Mesendoderm (in vitro differentiated cells): ENCODE data around the gene PRKN.

Experiments used
- DNase-seq: peaks from one replicate; pipeline ENCODE4 v3.0.0; 2013
- H2AK5ac ChIP-seq: 2 replicates; pipeline ENCODE4 v1.6.1; 2013; ENCODE audit warnings: low read length, inconsistent platforms
- H2BK120ac ChIP-seq: 2 replicates; pipeline ENCODE4 v1.6.1; 2013; ENCODE audit warnings: low read depth, mild to moderate bottlenecking, low read length, moderate library complexity, mixed read lengths
- H2BK15ac ChIP-seq: replicated peaks from 2 replicates; pipeline ENCODE4 v1.6.1; 2013; ENCODE audit warnings: low read depth, mild to moderate bottlenecking, moderate library complexity
- H2BK5ac ChIP-seq: 2 replicates; pipeline ENCODE4 v1.6.1; 2013; ENCODE audit warnings: low read length, inconsistent platforms
- H3K18ac ChIP-seq: 2 replicates; pipeline ENCODE4 v1.6.1; 2013; ENCODE audit warnings: mild to moderate bottlenecking, low read length, mixed read lengths
- H3K23ac ChIP-seq: one replicate; pipeline ENCODE4 v1.6.1; 2013; ENCODE audit warnings: low read length
- H3K27ac ChIP-seq: 2 replicates; pipeline ENCODE4 v1.5.1; 2013; ENCODE audit warnings: low read depth, mild to moderate bottlenecking, inconsistent platforms, low read length, moderate library complexity
- H3K27me3 ChIP-seq: 2 replicates; pipeline ENCODE4 v1.6.1; 2013; ENCODE audit warnings: low read length, control low read depth, mild to moderate bottlenecking, inconsistent platforms; ENCODE audit not compliant: insufficient read depth, poor library complexity
- H3K36me3 ChIP-seq: 2 replicates; pipeline ENCODE4 v1.6.1; 2013; ENCODE audit warnings: low read length, inconsistent platforms; ENCODE audit not compliant: control insufficient read depth, insufficient read depth
- H3K4ac ChIP-seq: one replicate; pipeline ENCODE4 v1.6.1; 2013; ENCODE audit warnings: low read depth, mild to moderate bottlenecking, low read length, moderate library complexity
- H3K4me1 ChIP-seq: 2 replicates; pipeline ENCODE4 v1.6.1; 2013; ENCODE audit warnings: low read depth, low read length, inconsistent platforms; ENCODE audit not compliant: control insufficient read depth
- H3K4me2 ChIP-seq: 2 replicates; pipeline ENCODE4 v1.6.1; 2013; ENCODE audit warnings: low read length
- H3K4me3 ChIP-seq: 2 replicates; pipeline ENCODE4 v1.5.1; 2013; ENCODE audit warnings: mild to moderate bottlenecking, low read length
- H3K56ac ChIP-seq: one replicate; pipeline ENCODE4 v1.6.1; 2013; ENCODE audit warnings: low read length
- H3K79me1 ChIP-seq: 2 replicates; pipeline ENCODE4 v1.6.1; 2013; ENCODE audit warnings: low read length, inconsistent platforms
- H3K79me2 ChIP-seq: 2 replicates; pipeline ENCODE4 v1.6.1; 2013; ENCODE audit warnings: mild to moderate bottlenecking, low read length; ENCODE audit not compliant: control insufficient read depth, insufficient read depth
- H3K9ac ChIP-seq: 2 replicates; pipeline ENCODE4 v1.6.1; 2013; ENCODE audit warnings: low read length, inconsistent platforms
- H4K5ac ChIP-seq: one replicate; pipeline ENCODE4 v1.6.1; 2013; ENCODE audit warnings: low read length
- H4K8ac ChIP-seq: one replicate; pipeline ENCODE4 v1.6.1; 2013; ENCODE audit warnings: low read depth, mild to moderate bottlenecking, control low read depth, low read length, moderate library complexity
- WGBS: extraction: QIAGEN DNeasy Blood & Tissue Kit; methylation state at CpG from one replicate; pipeline ENCODE4 v1.1.7; 2013; ENCODE audit warnings: low lambda C conversion rate, missing lambda C conversion rate; ENCODE audit not compliant: insufficient coverage; ENCODE audit errors: extremely low coverage; 5-methylcytosine and 5-hydroxymethylcytosine counted together

Gene PRKN

DNA sequence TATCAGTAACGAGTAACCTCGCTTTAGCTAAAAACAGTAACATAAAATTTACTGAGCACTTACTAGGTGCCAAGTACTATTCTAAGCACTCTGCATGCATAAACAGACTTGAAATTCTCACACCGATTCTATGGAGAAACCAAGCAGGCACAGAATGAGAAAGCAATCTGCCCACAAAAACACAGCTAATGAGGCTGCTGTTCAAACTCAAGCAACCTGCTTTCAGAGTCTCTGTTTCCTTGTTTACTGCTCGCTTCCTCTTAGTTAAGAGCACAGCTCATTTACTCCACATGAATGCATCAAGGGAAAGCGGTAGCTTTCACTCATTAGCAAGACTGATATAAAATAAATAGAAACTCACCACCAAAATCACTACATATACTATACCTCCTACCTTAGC lies 37.4 kb downstream of the PRKN start:
- H3K79me2 ChIP-seq = no peaks in the 10 kb centered on the region
- H4K5ac ChIP-seq = no peak overlapping the region
- no peaks in the 10 kb centered on the region for H3K27me3 ChIP-seq
- H3K4me3 ChIP-seq = no peak overlapping the region
- no peaks in the 10 kb centered on the region for H3K79me1 ChIP-seq
- no CpG with 5 or more reads among the region's 5 CpGs for WGBS
- no peaks in the 10 kb centered on the region for H3K36me3 ChIP-seq
- H2BK15ac ChIP-seq = no peak overlapping the region
- no peak overlapping the region for H2AK5ac ChIP-seq
- H3K4ac ChIP-seq = no peak overlapping the region
- H3K23ac ChIP-seq = no peak overlapping the region
- H3K4me1 ChIP-seq = no peaks in the 10 kb centered on the region
- H3K56ac ChIP-seq = no peak overlapping the region
- H3K4me2 ChIP-seq = no peak overlapping the region
- no peak overlapping the region for H4K8ac ChIP-seq
- DNase-seq = peak; percentile 8
- H3K9ac ChIP-seq = no peak overlapping the region
- no peak overlapping the region for H2BK5ac ChIP-seq
- H3K27ac ChIP-seq = no peak overlapping the region
- H3K18ac ChIP-seq = no peak overlapping the region
- no peak overlapping the region for H2BK120ac ChIP-seq

DNA sequence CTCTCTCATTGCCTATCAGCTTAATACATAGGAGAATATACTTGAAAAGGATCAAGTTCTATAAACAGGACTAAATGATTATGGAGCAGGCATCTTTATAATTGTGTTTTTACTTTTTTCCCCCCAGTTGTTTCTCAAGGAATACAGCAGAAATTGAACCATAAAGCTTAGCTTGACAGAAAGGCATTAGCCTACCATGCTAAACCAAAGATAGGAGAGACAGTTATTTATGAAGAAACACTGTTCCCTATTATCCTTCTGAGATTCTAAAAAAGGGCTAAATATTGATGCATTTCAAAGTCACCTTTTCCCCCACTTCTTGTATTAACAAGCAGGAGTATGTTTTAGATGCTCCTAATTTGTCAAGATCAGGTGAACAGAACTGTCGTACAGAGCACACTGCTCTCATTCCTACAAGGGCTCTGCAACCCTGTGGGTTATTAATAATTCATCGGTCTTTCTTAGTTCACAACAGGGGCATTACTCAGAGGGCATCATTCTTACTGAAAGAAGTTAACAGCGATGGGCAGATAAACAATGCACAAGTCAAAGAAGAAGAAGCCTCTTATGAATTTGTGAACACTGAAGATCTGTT lies 38.7 kb downstream of the PRKN start:
- DNase-seq = no peak
- Histone ChIP-seq H2BK15ac (no peak overlapping the region), H3K27ac (no peak overlapping the region), H4K5ac (no peak overlapping the region), H2AK5ac (no peak overlapping the region), H3K4ac (no peak overlapping the region), H3K27me3 (no peaks in the 10 kb centered on the region), H3K9ac (no peak overlapping the region), H3K4me3 (no peak overlapping the region), H3K36me3 (no peaks in the 10 kb centered on the region), H3K56ac (no peak overlapping the region), H3K4me1 (no peaks in the 10 kb centered on the region), H4K8ac (no peak overlapping the region), H3K79me2 (no peaks in the 10 kb centered on the region), H2BK5ac (no peak overlapping the region), H2BK120ac (no peak overlapping the region), H3K4me2 (no peak overlapping the region), H3K23ac (no peak overlapping the region), H3K79me1 (no peaks in the 10 kb centered on the region), H3K18ac (no peak overlapping the region)
- no CpG with 5 or more reads among the region's 3 CpGs for WGBS

DNA sequence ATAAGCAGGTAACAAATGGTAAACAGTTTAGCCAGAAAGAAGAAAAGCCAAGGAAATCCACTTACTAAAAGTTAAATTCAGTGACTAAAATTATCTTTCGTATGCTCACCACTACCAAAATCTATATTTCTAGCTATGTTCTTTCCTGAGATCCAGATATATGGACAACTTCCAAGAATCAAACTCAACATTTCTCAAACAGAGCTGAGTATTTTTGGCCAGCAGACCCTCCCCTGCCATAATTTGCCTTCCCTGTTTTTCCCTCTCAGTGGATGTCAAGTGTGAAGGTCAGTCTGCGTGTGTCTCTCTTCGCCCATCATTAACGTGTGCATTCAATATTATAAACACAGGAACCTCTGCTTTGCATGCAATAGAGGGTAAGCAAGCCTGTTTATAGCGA lies 42.0 kb downstream of the PRKN start:
- H3K56ac ChIP-seq = no peak overlapping the region
- no peak overlapping the region for H3K9ac ChIP-seq
- no peak overlapping the region for H2BK5ac ChIP-seq
- H3K4me3 ChIP-seq = no peak overlapping the region
- H2BK15ac ChIP-seq = no peak overlapping the region
- no peak overlapping the region for H4K5ac ChIP-seq
- H3K4me1 ChIP-seq = no peaks in the 10 kb centered on the region
- H3K27me3 ChIP-seq = no peaks in the 10 kb centered on the region
- no peaks in the 10 kb centered on the region for H3K79me2 ChIP-seq
- H3K79me1 ChIP-seq = no peaks in the 10 kb centered on the region
- H3K27ac ChIP-seq = no peak overlapping the region
- no peaks in the 10 kb centered on the region for H3K36me3 ChIP-seq
- no peak overlapping the region for H3K18ac ChIP-seq
- H2BK120ac ChIP-seq = no peak overlapping the region
- no peak overlapping the region for H3K4me2 ChIP-seq
- no CpG with 5 or more reads among the region's 5 CpGs for WGBS
- H3K23ac ChIP-seq = no peak overlapping the region
- H2AK5ac ChIP-seq = no peak overlapping the region
- no peak for DNase-seq
- H3K4ac ChIP-seq = no peak overlapping the region
- no peak overlapping the region for H4K8ac ChIP-seq

DNA sequence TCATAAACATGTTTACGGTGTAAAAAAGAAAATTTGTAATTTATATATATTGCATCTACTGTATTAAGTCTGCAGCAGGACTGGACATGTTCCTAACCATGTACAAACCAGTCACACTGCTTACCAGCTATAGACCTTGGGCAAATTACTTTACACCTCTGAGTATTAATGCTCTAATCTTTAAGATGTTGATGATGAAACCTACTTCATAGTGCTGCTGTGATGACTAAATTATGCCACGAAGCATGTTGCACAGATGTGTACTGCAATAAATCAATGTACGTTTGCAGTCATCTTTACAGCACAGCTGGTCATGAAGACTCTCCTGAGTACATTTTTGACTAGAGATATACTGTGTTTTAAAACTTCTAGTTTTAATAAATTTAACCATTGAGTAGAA lies 42.6 kb downstream of the PRKN start:
- Histone ChIP-seq H2AK5ac (no peak overlapping the region), H3K27ac (no peak overlapping the region), H3K9ac (no peak overlapping the region), H3K79me2 (no peaks in the 10 kb centered on the region), H4K5ac (no peak overlapping the region), H3K4ac (no peak overlapping the region), H3K18ac (no peak overlapping the region), H2BK5ac (no peak overlapping the region), H2BK120ac (no peak overlapping the region), H3K4me2 (no peak overlapping the region), H3K56ac (no peak overlapping the region), H2BK15ac (no peak overlapping the region), H3K23ac (no peak overlapping the region), H3K79me1 (no peaks in the 10 kb centered on the region), H3K27me3 (no peaks in the 10 kb centered on the region), H3K36me3 (no peaks in the 10 kb centered on the region), H4K8ac (no peak overlapping the region), H3K4me1 (no peaks in the 10 kb centered on the region), H3K4me3 (no peak overlapping the region)
- DNase-seq = no peak
- WGBS = no CpG with 5 or more reads among the region's 3 CpGs

DNA sequence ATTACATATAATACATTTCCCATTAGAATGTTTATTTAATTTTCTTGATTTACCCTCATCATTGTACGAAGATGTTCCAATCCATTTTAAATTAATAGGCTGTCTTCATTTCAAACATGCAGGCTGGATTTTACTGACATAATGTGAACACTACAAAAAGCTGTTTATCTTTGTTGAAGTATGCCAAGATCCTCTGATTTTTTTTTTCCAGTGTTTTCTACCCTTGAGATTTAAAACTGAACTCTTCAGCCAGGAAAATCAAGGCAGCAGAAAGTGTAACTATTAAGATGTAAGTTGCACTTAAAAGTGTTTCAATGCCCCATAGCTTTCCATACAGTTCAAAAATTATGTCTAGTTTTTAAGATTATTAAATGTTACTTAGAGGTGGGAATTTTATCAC lies 43.5 kb downstream of the PRKN start:
- no peak overlapping the region for H3K9ac ChIP-seq
- H3K79me1 ChIP-seq = no peaks in the 10 kb centered on the region
- no peak overlapping the region for H2BK15ac ChIP-seq
- no peak overlapping the region for H3K4ac ChIP-seq
- H3K23ac ChIP-seq = no peak overlapping the region
- no peak overlapping the region for H3K27ac ChIP-seq
- H2AK5ac ChIP-seq = no peak overlapping the region
- no peak overlapping the region for H2BK5ac ChIP-seq
- no peak overlapping the region for H2BK120ac ChIP-seq
- H3K18ac ChIP-seq = no peak overlapping the region
- no CpG with 5 or more reads among the region's 1 CpG for WGBS
- no peak overlapping the region for H3K56ac ChIP-seq
- H3K27me3 ChIP-seq = no peaks in the 10 kb centered on the region
- no peak for DNase-seq
- H4K5ac ChIP-seq = no peak overlapping the region
- no peak overlapping the region for H3K4me3 ChIP-seq
- no peaks in the 10 kb centered on the region for H3K36me3 ChIP-seq
- H4K8ac ChIP-seq = no peak overlapping the region
- no peak overlapping the region for H3K4me2 ChIP-seq
- no peaks in the 10 kb centered on the region for H3K79me2 ChIP-seq
- no peaks in the 10 kb centered on the region for H3K4me1 ChIP-seq

DNA sequence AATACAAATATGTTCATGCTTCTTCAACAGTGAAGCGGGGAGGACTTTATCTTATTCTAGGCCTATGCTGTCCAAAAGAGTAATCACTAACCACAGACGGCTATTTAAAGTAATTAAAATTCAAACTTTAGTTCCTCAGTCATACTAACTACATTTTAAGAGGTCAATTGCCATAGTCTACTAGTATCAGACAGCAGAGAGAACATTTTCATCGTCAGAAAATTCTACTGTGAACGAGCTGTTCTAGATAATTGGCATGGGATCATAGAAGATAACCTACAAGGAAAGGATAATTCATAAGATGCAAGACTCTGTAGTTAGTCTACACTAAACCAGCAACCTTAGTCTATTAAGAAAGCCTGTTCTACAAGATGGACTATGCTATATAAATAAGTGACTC lies 44.4 kb downstream of the PRKN start:
- Histone ChIP-seq H3K4me3 (no peak overlapping the region), H3K23ac (no peak overlapping the region), H3K4me2 (no peak overlapping the region), H3K27ac (no peak overlapping the region), H4K5ac (no peak overlapping the region), H3K4me1 (no peaks in the 10 kb centered on the region), H2AK5ac (no peak overlapping the region), H4K8ac (no peak overlapping the region), H3K56ac (no peak overlapping the region), H3K27me3 (no peaks in the 10 kb centered on the region), H3K79me1 (no peaks in the 10 kb centered on the region), H2BK15ac (no peak overlapping the region), H2BK120ac (no peak overlapping the region), H3K9ac (no peak overlapping the region), H3K18ac (no peak overlapping the region), H3K4ac (no peak overlapping the region), H2BK5ac (no peak overlapping the region), H3K79me2 (no peaks in the 10 kb centered on the region), H3K36me3 (no peaks in the 10 kb centered on the region)
- no CpG with 5 or more reads among the region's 4 CpGs for WGBS
- no peak for DNase-seq
